ENCODE results near the gene CALD1.

The CALD1 gene

DNA sequence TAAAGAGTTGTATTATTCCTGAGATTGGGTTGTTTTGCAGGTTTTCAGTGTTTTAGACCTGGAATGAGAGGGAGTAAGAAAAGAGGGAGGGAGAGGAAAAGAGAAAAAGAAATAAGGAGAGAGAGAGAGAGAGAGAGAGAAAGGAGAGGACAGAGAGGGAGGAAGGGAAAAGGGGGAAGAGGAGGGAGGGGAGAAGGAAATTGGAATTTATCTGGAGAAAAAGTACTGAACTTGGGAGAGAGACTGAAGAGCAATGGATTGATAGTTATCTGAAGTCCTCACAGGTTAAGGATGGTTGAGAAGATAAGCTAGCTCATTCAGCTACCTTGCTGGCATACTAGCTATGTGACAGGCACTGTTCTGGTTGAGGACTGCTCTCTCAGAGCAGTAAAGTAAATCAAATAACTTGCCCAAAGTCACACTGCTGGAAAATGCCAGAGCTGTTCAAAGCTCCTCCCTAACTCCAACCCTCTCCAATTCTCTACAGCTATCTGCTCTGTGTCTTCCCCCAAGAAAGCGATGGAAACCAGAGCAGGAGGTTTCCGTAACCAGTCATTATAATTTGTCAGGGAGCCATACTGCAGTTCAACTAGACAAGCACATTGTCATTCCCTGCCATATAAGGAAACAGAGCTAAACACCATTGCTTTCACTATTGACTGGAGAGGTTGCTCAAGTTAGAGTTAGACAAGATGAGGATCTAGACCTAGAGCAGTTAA lies 10.7 kb downstream of the CALD1 start:
- no peak for DNase-seq

DNA sequence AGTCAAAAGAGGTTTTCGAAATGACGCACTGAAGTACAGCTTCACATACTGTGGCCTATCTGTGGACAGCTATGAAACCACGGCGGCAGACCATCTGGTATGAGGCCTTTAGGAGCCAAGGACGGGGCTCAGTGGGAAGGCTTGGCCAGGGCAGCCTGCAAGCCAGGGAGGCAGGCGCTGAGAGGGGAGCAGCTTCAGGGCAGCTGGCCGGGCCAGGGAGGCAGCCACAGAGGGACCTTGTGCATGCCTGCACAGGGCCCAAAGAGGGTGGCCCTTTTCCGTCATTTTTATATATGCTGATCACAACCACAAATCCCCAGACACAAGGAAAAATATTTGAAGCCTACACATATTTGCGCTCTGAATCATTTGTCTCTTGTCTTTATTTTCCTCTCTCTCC lies 13.5 kb downstream of the CALD1 start:
- DNase-seq = no peak

DNA sequence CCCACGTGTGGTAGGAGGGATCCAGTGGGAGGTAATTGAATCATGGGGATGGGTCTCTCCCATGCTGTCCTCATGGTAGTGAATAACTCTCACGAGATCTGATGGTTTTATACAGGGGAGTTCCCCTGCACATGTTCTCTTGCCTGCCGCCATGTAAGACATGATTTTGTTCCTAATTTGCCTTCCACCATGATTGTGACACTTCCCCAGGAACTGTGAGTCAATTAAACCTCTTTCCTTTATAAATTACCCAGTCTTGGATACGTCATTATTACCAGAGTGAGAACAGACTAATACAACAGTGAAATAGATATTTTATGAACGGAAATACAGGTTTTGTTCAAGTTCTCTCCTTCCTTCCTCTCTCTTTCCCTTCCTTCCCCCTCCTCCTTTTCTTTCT lies 15.8 kb downstream of the CALD1 start:
- DNase-seq = no peak

DNA sequence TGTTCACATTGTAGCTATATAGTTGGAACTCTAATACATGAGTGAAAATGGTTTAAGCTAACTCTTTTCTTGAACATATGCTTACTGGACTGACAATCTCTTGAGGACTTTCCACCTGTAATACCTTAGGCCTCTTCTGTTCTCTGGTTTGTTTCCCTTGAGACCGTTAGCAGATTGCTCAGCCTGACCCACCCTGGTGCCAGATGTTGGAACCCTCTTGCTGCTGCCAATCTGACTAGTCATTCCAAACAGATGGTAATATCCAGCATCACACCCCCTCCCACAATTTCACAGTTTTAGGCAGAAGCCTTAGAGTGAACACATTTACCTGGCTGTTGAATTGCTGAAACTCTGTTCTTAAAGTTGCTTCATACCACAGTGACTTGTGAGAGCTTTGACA lies 18.7 kb downstream of the CALD1 start:
- DNase-seq = no peak

DNA sequence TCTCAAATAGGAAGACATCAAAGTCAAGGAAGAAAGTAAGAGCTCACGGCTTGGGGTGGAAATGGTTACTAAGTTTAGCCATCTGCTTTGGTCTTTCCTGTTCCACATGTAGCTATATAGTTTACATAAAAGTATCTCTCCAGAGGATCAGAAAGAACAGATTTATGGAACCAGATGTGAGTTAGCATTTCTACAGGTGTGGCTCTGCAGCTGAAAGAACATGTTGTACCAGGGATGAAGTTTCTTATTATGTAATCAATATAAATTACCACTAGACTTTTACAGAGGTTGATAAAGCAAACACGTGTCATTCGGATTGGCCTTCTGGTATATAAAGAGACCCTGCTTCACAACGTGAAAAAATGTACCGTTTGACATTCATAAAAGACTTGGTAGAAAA lies 19.9 kb downstream of the CALD1 start:
- no peak for DNase-seq

DNA sequence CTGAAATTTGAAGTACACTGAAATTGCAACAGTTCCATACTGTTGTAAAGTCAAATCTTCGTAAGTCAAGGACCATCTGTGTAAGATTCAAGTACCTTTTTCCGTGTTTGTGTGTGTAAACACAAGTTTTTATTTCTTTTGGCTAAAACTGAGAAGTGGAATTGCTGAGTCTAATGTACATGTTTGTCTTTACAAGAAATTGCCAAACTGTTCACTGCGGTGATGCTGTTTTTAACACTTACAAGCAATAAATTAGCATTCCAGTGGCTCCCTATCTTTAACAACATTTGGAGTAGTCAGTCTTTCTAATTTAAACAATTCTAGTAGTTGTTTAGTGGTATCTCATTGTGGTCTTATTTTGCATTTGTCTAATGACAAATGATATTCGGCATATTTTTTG lies 23.3 kb downstream of the CALD1 start:
- DNase-seq = no peak

DNA sequence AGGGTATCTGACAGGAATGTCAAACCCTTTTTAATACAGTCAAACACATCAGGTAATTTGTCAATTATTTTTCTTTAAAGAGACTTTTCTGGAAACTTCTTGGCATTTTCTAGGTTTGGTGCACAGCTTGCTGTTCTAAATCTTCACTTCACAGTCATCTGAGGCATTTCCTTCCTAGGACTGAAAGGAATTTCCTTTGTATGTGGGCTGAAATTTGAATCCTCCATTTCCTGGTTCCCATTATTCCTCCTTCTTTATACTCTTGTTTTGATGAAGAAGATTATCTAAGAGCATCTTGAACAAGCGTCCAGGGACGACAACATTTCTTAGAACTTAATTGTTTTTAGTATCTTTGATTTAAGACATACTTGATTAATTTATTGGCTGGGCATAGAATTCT lies 24.9 kb downstream of the CALD1 start:
- DNase-seq = no peak

DNA sequence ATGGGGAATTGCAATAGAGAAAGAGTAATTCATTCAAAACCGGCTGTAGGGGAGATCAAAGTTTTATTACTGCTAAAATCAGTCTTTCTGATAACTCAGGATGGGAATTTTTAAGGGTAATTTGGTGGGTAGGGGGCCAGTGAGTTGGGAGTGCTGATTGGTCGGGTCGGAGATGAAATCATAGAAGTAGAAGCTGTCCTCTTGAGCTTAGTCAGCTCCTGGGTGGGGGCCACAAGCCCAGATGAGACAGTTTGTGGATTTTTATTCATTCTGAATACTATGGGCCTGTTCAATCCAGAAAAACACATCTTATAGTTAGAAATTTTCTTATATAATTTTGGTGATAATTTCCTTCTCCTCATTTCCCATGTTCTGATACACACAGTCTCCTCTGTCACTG lies 25.4 kb downstream of the CALD1 start:
- DNase-seq = no peak

DNA sequence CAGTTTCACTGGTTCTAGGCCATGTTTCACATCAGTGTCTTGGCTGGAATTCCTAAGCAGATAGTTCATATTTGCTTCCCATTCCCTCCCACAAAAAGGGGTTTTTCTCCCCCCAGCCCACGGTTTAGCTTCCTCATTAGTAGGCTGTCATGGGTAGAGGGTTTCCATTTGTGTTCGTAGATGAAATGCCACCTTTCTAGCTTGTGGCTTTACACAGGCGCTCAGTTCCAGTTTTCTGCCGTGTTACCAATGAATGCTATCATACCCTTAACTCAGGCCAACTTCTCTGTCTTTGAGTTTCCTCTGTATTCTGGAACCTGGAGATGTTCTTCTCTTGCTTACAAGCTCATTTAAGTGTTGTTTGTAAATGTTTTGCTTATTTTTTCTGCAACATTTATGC lies 26.8 kb downstream of the CALD1 start:
- DNase-seq = no peak

DNA sequence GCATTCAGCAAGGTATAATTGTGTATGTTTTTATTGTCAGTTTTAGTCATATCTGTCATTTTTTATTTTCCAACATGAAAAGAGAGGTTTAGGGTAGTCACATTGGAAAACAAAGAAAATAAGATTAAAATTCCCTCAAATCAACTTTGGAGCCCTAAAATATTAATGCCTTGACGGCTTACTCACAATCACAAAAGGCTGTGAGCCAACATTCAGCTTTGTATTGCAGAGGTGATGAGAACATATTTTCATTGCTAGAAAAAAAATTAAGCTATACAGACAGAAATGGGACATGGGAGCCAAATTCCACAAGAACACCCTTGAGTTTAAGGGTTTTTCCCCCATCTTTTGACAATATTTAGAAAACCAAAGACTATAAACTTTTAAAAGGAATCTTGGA lies 30.2 kb downstream of the CALD1 start:
- no peak for DNase-seq

DNA sequence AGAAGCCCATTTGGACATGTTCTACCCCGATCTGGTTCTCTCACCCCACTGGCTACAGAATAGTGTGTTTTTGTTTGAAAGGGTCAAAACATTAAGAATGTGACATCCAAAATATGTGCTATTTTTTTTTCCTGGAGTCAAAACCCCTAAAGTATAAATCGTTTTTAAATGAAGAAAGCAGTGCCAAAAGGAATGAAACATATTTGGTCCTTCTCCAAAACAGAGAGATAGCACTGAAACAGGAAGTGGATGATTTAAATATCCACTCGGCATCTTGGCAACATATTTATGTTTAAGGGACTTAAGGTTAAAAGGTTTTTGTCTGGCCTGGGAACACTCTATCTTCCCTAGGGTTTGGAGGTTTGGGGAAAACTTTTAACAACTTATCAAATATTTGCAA lies 32.3 kb downstream of the CALD1 start:
- DNase-seq = no peak

DNA sequence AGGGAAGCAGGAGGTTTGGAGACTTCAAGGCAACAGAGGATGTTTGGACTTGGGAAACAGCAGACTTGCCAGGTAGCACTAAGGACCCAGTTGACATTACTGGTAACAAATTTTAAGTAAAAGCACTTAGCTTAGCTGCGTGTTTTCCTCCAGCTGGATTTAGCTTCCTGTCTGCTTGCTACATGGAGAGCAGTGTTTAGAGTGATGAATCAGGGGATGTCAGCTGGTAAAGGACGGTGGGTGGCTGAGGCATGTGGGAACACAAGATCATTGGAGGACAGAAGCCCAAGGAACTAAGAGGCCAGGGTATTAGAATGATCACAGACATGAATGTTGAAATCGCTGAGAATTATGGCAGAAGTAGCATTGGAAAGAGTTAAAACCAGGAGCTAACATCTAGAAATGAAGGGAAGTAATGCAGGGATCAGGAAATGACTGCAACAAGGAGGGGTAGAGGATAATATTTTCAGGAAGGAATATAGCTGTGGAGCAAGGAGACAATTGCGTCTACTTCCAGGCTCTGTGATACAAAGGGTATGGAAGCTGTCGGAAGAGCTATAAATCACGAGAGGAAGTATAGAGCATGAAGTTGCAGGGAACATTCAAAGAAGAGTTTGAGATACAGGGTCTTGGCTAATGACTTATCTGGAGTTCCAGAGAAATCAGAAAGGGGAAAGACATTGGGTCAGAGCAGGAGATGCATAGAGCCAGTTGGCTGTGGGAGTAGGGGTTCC lies 34.4 kb downstream of the CALD1 start:
- no peak for DNase-seq

DNA sequence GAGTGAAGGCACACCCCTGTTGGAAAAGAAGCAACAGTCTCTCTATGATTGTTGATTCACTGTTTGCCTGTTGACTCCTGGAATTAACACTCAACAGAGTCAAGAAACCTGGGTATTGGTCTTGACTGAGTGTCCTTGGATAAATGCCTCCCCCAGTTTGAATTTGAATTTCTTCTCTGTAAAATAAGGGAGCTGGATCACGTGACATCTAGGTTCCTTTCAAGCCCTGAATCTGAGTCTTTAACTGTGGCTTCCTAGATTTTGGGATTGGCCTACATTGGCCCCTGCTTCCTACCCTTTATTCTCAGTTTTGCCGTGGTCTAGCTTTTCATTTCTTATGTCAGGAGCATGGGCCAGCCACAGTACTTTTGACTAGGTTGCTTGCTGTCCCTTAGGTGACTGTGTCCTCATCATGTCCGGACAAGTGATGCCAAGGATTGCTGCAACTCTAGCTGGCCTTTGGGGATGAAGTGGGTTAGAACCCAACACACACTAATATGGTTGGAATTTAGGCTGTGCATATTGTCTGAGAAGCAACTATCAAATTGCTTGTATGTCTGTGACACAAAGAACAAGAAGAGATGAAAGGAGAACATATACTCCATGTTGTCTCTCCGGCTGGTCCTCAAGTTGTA lies 35.4 kb downstream of the CALD1 start:
- DNase-seq = no peak

DNA sequence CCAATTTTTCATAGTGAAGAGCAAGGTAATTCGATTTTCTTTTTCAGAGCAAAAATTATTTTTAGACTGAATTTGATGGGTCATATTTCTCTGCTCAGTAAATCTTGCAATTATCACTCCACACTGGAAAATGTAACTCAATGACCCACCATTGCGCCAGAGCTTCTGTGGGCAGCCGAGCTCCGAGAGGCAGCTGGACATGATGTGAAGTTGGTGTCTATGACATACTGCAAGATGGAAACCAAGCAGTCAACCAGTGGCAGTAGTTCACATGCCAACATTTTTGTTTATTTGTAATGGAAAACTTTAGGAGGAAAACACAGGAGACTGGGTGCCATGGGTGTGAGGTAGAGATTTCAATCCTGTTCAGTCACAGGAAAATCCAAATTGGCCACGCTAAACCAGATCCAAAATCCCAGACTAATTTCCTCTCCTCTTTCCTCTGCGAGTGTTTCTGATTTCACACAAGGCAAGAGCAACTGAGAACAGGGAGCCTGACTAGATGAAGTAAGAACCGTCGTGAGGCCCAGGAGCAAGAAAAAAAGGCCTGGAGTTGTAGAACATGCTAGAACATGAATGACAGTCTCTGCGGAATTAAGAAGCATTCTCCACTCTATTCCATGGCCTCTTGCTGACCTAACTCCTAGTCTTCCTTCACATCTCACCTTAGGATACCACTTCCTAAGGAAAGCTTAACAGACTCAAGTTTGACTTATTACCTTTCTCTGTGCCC lies 39.3 kb downstream of the CALD1 start:
- DNase-seq = no peak

DNA sequence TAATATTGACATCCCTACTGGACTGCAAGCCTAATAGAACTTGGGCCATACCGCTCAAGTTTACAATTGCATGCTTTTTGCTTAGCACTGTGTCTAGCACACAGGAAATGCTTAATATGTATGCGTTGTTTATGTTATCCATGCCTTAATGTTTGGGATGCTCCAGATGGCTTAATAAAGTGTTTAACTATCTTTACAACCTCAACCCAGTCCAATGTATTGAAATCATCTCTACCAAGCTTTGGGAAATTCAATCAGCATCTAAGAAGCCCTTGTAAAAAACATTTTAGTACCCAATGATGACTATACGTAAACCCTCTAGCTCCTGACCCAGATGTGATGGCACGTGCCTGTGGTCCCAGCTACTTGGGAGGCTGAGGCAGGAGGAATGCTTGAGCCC lies 40.0 kb downstream of the CALD1 start:
- DNase-seq = no peak

DNA sequence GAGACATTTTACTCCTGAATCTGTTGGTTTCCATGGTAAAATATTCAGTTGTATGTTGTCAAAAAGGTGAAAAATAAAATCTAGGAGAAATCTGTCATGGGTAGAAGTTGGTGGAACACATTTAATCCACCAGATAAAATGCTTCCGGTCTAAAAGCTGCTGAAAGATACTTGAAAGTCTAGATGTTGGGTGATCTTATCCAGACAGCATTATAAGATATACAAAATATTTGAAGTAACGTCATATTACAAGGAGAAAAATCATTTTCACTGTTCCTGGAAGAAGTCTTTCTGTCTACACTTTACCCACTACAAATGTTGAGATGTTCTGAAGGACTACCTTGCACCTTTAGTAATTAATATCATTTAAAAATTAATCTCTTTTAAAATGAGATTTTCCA lies 40.9 kb downstream of the CALD1 start:
- no peak for DNase-seq

DNA sequence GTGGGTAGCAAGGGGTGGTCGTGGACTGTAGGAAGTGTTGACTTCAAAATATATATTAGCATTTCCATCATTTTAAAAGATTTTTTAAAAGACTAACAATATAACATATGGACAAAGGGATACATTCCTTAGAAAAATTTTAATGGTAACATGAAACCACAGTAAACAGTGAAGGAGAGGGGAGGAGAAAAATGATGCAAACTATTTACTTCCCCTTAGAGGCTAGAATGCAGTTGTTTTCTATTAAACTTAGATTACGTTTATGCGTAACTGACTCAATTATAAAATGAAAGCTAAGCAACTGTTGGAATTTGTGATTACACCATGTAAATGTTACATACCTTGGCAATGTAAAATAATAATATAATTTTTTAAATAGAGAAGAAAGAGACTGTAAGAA lies 41.3 kb downstream of the CALD1 start:
- no peak for DNase-seq

DNA sequence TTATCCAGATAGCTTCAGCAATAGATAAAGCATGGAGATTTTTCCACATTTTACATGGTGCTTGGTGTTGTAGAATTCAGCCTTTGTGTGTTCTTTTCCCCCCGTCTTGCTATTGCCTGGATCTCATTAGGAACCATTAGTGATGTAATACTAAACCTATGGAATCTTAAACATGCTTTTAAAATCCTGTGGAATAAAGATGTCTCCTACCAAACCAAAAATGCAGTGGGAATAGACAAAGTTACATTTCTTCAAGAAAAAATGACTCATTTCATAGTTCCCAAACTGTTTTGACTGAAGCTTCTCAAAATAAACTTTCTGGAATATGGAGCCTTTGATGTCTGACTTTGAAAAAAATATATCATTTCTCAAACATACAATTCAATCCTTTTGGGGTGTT lies 44.0 kb downstream of the CALD1 start:
- no peak for DNase-seq

DNA sequence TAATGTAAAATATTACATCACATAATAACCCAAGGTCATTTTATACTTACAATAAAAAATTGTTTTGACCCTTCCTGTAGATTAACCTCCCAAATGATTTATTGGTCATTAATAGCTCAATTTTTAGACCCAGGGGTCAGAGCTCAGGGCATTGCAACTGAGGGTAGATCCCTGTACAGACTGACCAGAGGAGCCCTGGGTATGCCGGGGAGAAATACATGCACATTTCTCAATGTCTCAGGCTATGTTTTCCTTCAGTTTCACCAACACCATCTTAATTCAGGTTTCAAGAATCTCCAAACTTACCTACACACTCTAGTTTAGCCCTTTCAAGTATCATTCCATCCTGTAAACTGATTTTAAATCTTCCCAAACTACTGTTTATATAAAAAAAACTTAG lies 46.2 kb downstream of the CALD1 start:
- no peak for DNase-seq

DNA sequence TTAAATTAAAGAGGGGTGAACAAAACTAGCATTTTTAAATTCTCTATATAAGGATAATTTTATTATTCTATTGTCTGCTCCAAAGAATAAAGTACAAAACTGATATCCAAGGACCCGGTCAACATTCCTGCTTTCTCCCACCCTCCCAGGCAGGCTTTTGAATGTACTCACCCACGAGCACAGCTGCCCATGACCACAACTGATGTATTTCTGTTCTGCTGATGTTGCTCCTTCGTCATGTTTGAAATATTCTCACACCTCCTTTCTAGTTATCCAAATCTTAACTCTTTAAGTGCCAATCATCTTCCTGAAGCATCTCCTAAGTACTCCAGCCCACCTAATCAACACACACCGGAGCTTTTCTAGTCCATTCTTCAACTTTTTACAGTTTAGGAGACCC lies 46.7 kb downstream of the CALD1 start:
- DNase-seq = no peak

DNA sequence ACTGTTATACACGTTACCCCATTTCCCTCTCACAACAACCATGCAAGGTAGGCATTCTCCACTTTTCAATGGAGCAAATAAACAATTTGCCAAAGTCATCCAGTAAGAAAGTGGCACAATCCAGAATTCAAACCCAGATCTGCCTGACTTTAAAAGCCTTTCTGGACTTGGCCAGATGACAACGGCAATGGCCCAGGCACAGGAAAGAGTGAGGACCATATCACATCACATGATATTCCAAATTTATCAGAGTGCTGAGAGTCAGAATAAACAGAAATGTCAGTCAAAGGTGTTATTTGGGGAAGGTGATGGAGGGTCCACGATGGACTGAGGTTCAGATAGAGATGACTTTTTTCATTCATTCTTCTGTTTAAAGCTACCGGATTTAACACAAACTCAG lies 48.0 kb downstream of the CALD1 start:
- DNase-seq = no peak

DNA sequence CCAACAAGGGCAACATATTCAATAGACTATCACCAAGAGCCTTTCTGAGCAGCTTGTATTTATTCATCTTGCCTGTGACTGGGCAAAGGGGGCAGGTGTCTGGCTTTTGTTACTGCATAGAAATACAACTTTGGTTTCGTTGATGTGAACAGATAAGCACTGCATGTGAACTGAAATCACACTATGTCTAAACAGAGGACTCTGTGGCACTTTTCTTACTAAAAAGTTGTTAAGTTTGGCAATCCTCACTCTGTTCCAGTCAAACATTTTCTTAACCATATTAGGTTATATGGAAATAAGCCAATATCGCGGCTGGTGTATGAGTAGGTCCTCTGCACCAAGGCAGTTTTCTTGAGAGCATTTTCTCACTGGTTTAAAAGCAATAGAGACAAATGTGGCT lies 48.5 kb downstream of the CALD1 start:
- DNase-seq = no peak

DNA sequence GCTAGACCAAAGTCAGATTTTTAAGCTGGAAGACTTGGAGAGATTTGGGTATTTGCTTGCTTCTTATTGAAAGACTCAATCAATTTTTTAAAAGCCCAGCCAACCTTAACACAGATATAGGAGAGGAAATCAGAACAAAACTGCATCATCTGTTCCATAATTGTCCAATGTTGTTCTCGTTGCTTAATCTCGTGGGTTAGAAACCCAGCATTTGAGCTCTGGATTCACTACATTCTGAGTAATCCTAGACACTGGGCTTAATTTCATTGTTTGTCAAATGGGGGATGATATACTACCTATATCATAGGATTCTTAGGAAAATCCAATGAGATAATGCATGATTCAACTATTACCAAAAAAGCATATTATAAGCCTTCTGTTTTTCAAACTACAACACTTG lies 48.9 kb downstream of the CALD1 start:
- DNase-seq = no peak

Data from activated CD4-positive, CD25-positive, alpha-beta regulatory T cell treated with anti-CD3 and anti-CD28 coated beads, Interleukin-2, amount 50 U/mL, for 72 hours (primary cell).